Measurements from ENCODE around the gene NCAM1. TPM values are rescaled to one million over a fixed set of nuclear protein-coding genes. Genes with fewer than 3 reads are reported as not detected.

NCAM1 gene
- total RNA-seq, 4 donors from 2014 or later, result 7.2 to 18.6 (median 14.4) TPM

- no peaks in the 10 kb centered on the region for H3K27me3 ChIP-seq
- H3K27ac ChIP-seq, result no peak overlapping the region
- TF ChIP-seq POLR2A (IDR thresholded peaks at IDR 0.05) (no peak), EP300 (IDR thresholded peaks at IDR 0.05; ENCODE audit: low read depth) (no peak), POLR2AphosphoS5 (IDR thresholded peaks at IDR 0.05) (no peak), CTCF (IDR thresholded peaks at IDR 0.05) (no peak)
- no peaks in the 10 kb centered on the region for H3K36me3 ChIP-seq
- DNase-seq, result no peak
- no peak overlapping the region for H3K4me3 ChIP-seq
- H3K4me1 ChIP-seq, result no peaks in the 10 kb centered on the region
- in situ Hi-C loops (cut with MboI; ENCODE audit: low pct_ligation_motif_present in 1 of 4, low pct_unique_long_range_greater_than_20kb in 1 of 4, low sequenced_read_pairs in 3 of 4) (no loop called here), intact Hi-C loops (cut with DNase I; ENCODE audit: low total_unique reads) (no loop called here)
- WGBS, 2 donors (ENCODE audit: low coverage in 1 of 2), result 33 to 57% methylated on average over 1 to 2 of the region's 2 CpGs
- H3K9me3 ChIP-seq, result no peaks in the 10 kb centered on the region
Observed at GRCh38 chr11:112941104-112941503, 20.1 kb upstream of the NCAM1 start.

- Histone ChIP-seq H3K4me3 (no peak overlapping the region), H3K9me3 (no peaks in the 10 kb centered on the region), H3K27me3 (no peaks in the 10 kb centered on the region), H3K4me1 (no peaks in the 10 kb centered on the region), H3K27ac (peak overlapping the region in 3 of 4 donors; percentile 16 to 42 (median 36)), H3K36me3 (no peaks in the 10 kb centered on the region)
- intact Hi-C loops (cut with DNase I; ENCODE audit: low total_unique reads), result no loop called here
- in situ Hi-C loops (cut with MboI; ENCODE audit: low pct_ligation_motif_present in 1 of 4, low pct_unique_long_range_greater_than_20kb in 1 of 4, low sequenced_read_pairs in 3 of 4), result no loop called here
- WGBS, 2 donors (ENCODE audit: low coverage in 1 of 2), result 51 to 61% methylated on average over 6 to 7 of the region's 7 CpGs
- no peak for DNase-seq
- peak in 2 of 3 donors; percentile 10 to 37 for TF ChIP-seq POLR2AphosphoS5 (IDR thresholded peaks at IDR 0.05)
- TF ChIP-seq EP300 (IDR thresholded peaks at IDR 0.05; ENCODE audit: low read depth), result no peak
Observed at GRCh38 chr11:112942966-112943643, 18.1 kb upstream of the NCAM1 start.

GRCh38 chr11:112946866-112947265 lies 14.4 kb upstream of the NCAM1 start:
- TF ChIP-seq POLR2A (IDR thresholded peaks at IDR 0.05), result no peak
- no peak for TF ChIP-seq POLR2AphosphoS5 (IDR thresholded peaks at IDR 0.05)
- TF ChIP-seq EP300 (IDR thresholded peaks at IDR 0.05; ENCODE audit: low read depth), result no peak
- no peak for TF ChIP-seq CTCF (IDR thresholded peaks at IDR 0.05)
- no peaks in the 10 kb centered on the region for H3K36me3 ChIP-seq
- no peaks in the 10 kb centered on the region for H3K4me1 ChIP-seq
- intact Hi-C loops (cut with DNase I; ENCODE audit: low total_unique reads), result no loop called here
- no peak overlapping the region for H3K4me3 ChIP-seq
- WGBS, 2 donors (ENCODE audit: low coverage in 1 of 2), result 47 to 62% methylated on average over 3 of the region's 3 CpGs
- in situ Hi-C loops (cut with MboI; ENCODE audit: low pct_ligation_motif_present in 1 of 4, low pct_unique_long_range_greater_than_20kb in 1 of 4, low sequenced_read_pairs in 3 of 4), result no loop called here
- H3K27ac ChIP-seq, result no peak overlapping the region
- H3K9me3 ChIP-seq, result no peaks in the 10 kb centered on the region
- DNase-seq, result no peak
- H3K27me3 ChIP-seq, result no peaks in the 10 kb centered on the region

GRCh38 chr11:112949781-112950575 lies 11.2 kb upstream of the NCAM1 start:
- in situ Hi-C loops (cut with MboI; ENCODE audit: low pct_ligation_motif_present in 1 of 4, low pct_unique_long_range_greater_than_20kb in 1 of 4, low sequenced_read_pairs in 3 of 4), result no loop called here

GRCh38 chr11:112958670-112959069 lies 2.5 kb upstream of the NCAM1 start:
- no peak for DNase-seq
- Histone ChIP-seq H3K27me3 (peaks cover 55% of the 10 kb centered on the region), H3K4me3 (no peak overlapping the region), H3K9me3 (no peaks in the 10 kb centered on the region), H3K36me3 (no peaks in the 10 kb centered on the region), H3K4me1 (peaks cover 0 to 10% (median 6%) of the 10 kb centered on the region in 4 donors), H3K27ac (no peak overlapping the region)
- in situ Hi-C loops (cut with MboI; ENCODE audit: low pct_ligation_motif_present in 1 of 4, low pct_unique_long_range_greater_than_20kb in 1 of 4, low sequenced_read_pairs in 3 of 4) (no loop called here), intact Hi-C loops (cut with DNase I; ENCODE audit: low total_unique reads) (no loop called here)
- WGBS, 2 donors (ENCODE audit: low coverage in 1 of 2), result 33 to 55% methylated on average over 3 to 4 of the region's 4 CpGs
- no peak for TF ChIP-seq EP300 (IDR thresholded peaks at IDR 0.05; ENCODE audit: low read depth)
- no peak for TF ChIP-seq POLR2AphosphoS5 (IDR thresholded peaks at IDR 0.05)
- no peak for TF ChIP-seq CTCF (IDR thresholded peaks at IDR 0.05)
- no peak for TF ChIP-seq POLR2A (IDR thresholded peaks at IDR 0.05)

More at GRCh38 chr11:112949781-112950575, 11.2 kb upstream of the NCAM1 start:
- DNase-seq, result no peak
- intact Hi-C loops (cut with DNase I; ENCODE audit: low total_unique reads), result no loop called here
- H3K27me3 ChIP-seq, result no peaks in the 10 kb centered on the region
- WGBS, 2 donors (ENCODE audit: low coverage in 1 of 2), result 44 to 56% methylated on average over 4 to 6 of the region's 6 CpGs
- no peaks in the 10 kb centered on the region for H3K36me3 ChIP-seq
- no peak for TF ChIP-seq POLR2A (IDR thresholded peaks at IDR 0.05)
- TF ChIP-seq POLR2AphosphoS5 (IDR thresholded peaks at IDR 0.05), result peak; percentile 81 to 86 (median 84)
- H3K4me3 ChIP-seq, result no peak overlapping the region
- H3K9me3 ChIP-seq, result no peaks in the 10 kb centered on the region
- no peaks in the 10 kb centered on the region for H3K4me1 ChIP-seq
- H3K27ac ChIP-seq, result peak overlapping the region in 1 of 4 donors; percentile 52

Measured in transverse colon (tissue), 4 donors.